Testis (tissue), 3 donors: ENCODE results near the gene LAMA3. TPM values are rescaled to one million over a fixed set of nuclear protein-coding genes. Genes with fewer than 3 reads are reported as not detected.

Experiments used
- DNase-seq: peaks from one replicate; pipeline ENCODE4 v3.0.0-alpha.2; 2019
- H3K27ac ChIP-seq, 2 donors: fragments of 200-600 bp; sonication (generic); one replicate each; pipeline ENCODE4 v1.5.1; 2019
- H3K27me3 ChIP-seq: fragments of 200-600 bp; sonication (generic); one replicate; pipeline ENCODE4 v1.5.1; 2019
- H3K36me3 ChIP-seq: fragments of 200-600 bp; sonication (generic); one replicate; pipeline ENCODE4 v1.5.1; 2017; ENCODE audit warnings: low read depth; ENCODE audit errors: missing control alignments
- H3K4me1 ChIP-seq: fragments of 200-600 bp; sonication (generic); one replicate; pipeline ENCODE4 v1.5.1; 2019
- H3K4me3 ChIP-seq, 2 donors: fragments of 200-600 bp; sonication (generic); one replicate each; pipeline ENCODE4 v1.5.1; 2017 to 2019
- H3K9me3 ChIP-seq: fragments of 200-600 bp; sonication (generic); one replicate; pipeline ENCODE4 v1.5.1; 2017
- CTCF ChIP-seq, 3 experiments: fragments of 450-650 bp in 2 of 3; fragments of 200-600 bp in 1 of 3; sonication (generic) in 1 of 3; IDR thresholded peaks; one replicate each; pipeline ENCODE4 v1.5.1; 2016 to 2019; ENCODE audit warnings: antibody characterized with exemption in 3 of 3, mild to moderate bottlenecking in 2 of 3, moderate library complexity in 1 of 3
- POLR2A ChIP-seq: fragments of 450-650 bp; IDR thresholded peaks from one replicate; pipeline ENCODE4 v1.6.1; 2017; ENCODE audit warnings: antibody characterized with exemption, mild to moderate bottlenecking, moderate library complexity
- WGBS, 2 donors: methylation state at CpG; one replicate each; pipeline ENCODE4 v1.1.5; 2018; 5-methylcytosine and 5-hydroxymethylcytosine counted together
- intact Hi-C: fragments of 100-400 bp; cut with DNase I; formaldehyde crosslinking; loops from one replicate; pipeline ENCODE4 v1.15.1; 2023; ENCODE audit warnings: low total_unique reads
- polyA plus RNA-seq: library from polyadenylated mRNA; stranded (reverse); fragments of 350-450 nt; fragmentation: Illumina TruSeq; extraction: RNeasy Lipid Tissue Mini Kit (QIAGEN cat#74804); gene quantifications from one replicate; pipeline ENCODE4 v1.2.3, GENCODE V29; 2014; ENCODE audit warnings: low read depth, low replicate concordance; ENCODE audit not compliant: insufficient read depth
- total RNA-seq, 2 donors: library from RNA; depleted of rRNA; stranded (reverse); fragments of >200 nt; gene quantifications; one replicate each; pipeline ENCODE4 v1.2.3, GENCODE V29; 2016

The LAMA3 gene
- total and polyA plus RNA-seq, 3 donors from 2014 or later: 11.9 to 22.1 (median 14.1) TPM

DNA sequence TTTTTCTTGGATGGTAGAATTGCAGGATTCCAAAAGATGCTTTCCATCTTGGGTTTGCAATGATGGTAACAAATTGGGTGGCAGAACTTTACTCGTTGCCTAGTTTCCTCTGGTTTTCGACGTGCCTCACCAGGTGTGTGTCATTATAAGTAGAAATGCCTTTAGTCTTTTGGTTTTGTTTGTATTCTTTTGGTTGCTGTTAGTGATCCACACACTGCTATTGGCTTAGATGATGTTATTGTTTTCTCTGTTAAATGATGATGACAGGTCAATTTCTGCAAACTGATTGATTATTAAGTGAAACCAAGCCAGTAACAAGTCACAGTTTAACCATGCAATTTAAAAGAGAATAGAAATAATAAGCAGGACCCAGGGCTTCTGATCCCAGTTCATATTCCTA, 6.1 kb upstream of the LAMA3 start:
- H3K36me3 ChIP-seq: no peaks in the 10 kb centered on the region
- no peak for DNase-seq
- WGBS, 2 donors: 93 to 98% methylated on average over 3 of the region's 3 CpGs
- intact Hi-C loops: no loop called here
- H3K4me3 ChIP-seq: no peak overlapping the region
- TF ChIP-seq CTCF (IDR thresholded peaks at IDR 0.05) (no peak), POLR2A (no peak)
- H3K27ac ChIP-seq: no peak overlapping the region
- H3K9me3 ChIP-seq: no peaks in the 10 kb centered on the region
- no peaks in the 10 kb centered on the region for H3K4me1 ChIP-seq
- H3K27me3 ChIP-seq: no peaks in the 10 kb centered on the region

DNA sequence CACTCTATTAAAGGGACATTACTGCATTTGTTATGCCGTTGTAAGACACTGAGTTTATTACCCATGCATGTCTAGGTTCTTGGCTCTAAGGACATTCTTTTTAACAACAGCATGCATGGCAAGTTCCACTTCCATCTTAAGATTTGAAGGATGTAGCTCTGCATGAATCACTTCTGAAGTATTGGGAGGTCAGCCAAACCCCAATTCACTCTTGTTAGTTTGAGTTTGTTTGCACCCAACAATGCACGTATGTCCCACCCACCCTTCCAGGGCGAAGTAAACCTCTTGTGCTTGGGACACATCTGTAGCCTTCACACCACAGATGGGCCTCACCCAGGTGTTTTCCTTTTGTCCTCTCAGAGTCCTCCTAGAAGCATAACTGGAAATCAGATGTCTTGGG, 5.6 kb upstream of the LAMA3 start:
- no peak overlapping the region for H3K4me3 ChIP-seq
- no peaks in the 10 kb centered on the region for H3K36me3 ChIP-seq
- no peak overlapping the region for H3K27ac ChIP-seq
- intact Hi-C loops: no loop called here
- no peak for DNase-seq
- H3K4me1 ChIP-seq: no peaks in the 10 kb centered on the region
- no peak for TF ChIP-seq CTCF (IDR thresholded peaks at IDR 0.05)
- TF ChIP-seq POLR2A: no peak
- WGBS, 2 donors: 70 to 73% methylated on average over 3 of the region's 3 CpGs
- no peaks in the 10 kb centered on the region for H3K27me3 ChIP-seq
- no peaks in the 10 kb centered on the region for H3K9me3 ChIP-seq

DNA sequence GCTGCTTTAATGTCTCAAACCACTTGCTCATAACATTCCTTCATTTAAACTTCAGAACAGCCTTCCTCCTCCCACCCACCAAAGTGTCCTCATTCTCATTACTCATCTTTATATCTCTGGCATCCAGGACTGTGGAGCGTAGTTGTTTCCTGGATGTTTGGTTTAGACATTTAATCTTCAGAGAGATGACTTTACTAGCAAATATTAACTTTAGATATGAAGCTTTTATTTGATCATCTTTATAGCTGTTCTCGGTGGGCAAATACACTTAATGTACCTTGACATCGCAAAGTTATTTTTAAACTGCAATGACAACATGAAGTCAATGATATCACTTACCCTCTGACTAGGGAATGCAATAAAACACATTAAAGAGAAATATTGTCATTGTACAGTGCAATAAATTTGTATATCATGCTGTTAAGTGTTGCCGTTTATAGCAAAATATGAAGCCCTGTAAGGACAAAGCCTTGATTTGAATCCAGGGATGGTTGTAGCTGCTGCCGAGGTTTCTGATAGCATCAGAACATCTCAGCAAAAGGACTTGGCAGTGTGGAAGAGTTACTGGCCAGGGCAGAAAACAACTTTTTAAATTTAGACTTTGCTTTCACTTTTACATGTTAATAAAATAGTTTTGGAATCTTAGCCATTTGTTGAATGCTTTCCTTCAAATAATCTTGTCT, 4.6 kb upstream of the LAMA3 start:
- WGBS, 2 donors: 42 to 45% methylated on average over 5 of the region's 5 CpGs
- Histone ChIP-seq H3K4me1 (no peaks in the 10 kb centered on the region), H3K27ac (no peak overlapping the region), H3K4me3 (no peak overlapping the region), H3K36me3 (no peaks in the 10 kb centered on the region), H3K9me3 (no peaks in the 10 kb centered on the region), H3K27me3 (no peaks in the 10 kb centered on the region)
- DNase-seq: no peak
- TF ChIP-seq CTCF (IDR thresholded peaks at IDR 0.05) (no peak), POLR2A (no peak)
- intact Hi-C loops: no loop called here

DNA sequence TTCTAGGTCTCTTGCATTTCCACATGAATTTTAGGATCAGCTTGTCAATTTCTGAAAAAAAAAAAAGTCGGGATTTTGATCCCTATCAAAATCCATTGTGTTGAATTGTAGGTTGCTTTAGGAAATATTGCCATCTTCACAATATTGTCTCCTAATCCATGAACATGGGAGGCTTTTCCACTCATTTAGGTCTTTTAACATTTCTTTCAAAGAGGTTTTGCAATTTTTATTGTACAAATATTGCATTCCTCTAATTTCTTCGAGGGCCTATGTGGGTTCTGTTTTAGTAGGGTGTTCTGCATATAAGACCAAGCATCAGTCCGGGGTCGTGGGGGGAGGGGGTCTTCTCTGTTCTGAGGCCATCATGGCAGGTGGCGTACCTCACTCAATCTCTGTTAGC, 725 bp upstream of the LAMA3 start:
- Histone ChIP-seq H3K27ac (no peak overlapping the region), H3K4me1 (no peaks in the 10 kb centered on the region), H3K4me3 (no peak overlapping the region), H3K36me3 (no peaks in the 10 kb centered on the region), H3K27me3 (no peaks in the 10 kb centered on the region), H3K9me3 (no peaks in the 10 kb centered on the region)
- no peak for DNase-seq
- WGBS, 2 donors: 41 to 55% methylated on average over 5 of the region's 5 CpGs
- TF ChIP-seq CTCF (IDR thresholded peaks at IDR 0.05): no peak
- TF ChIP-seq POLR2A: no peak
- intact Hi-C loops: no loop called here
